ENCODE results near the gene GIMAP8.

- no peak for TF ChIP-seq FOXA1 (IDR thresholded peaks at IDR 0.05)
- no peak for TF ChIP-seq TARDBP (IDR thresholded peaks at IDR 0.05)
- TF ChIP-seq NFRKB (IDR thresholded peaks at IDR 0.05), result no peak
- no peak for TF ChIP-seq PKNOX1 (IDR thresholded peaks at IDR 0.05)
- no peak for TF ChIP-seq SUZ12 (IDR thresholded peaks at IDR 0.05)
- no peak for TF ChIP-seq LEF1 (IDR thresholded peaks at IDR 0.05; ENCODE audit: borderline replicate concordance)
- no peak for TF ChIP-seq FOXK2 (IDR thresholded peaks at IDR 0.05)
- TF ChIP-seq BHLHE40 (IDR thresholded peaks at IDR 0.05; ENCODE audit: borderline replicate concordance), result no peak
- TF ChIP-seq FOXM1 (IDR thresholded peaks at IDR 0.05; ENCODE audit: borderline replicate concordance), result no peak
- no peak for TF ChIP-seq HDGF (IDR thresholded peaks at IDR 0.05; ENCODE audit: borderline replicate concordance)
- no peak for TF ChIP-seq CTBP1 (IDR thresholded peaks at IDR 0.05; ENCODE audit: borderline replicate concordance)
Observed at GRCh38 chr7:150453892-150454291, 3.5 kb downstream of the GIMAP8 start.
